Motor neuron (in vitro differentiated cells): ENCODE measurements around the gene MORN2. TPM values are rescaled to one million over a fixed set of nuclear protein-coding genes. Genes with fewer than 3 reads are reported as not detected.
A peak's percentile ranks its signal among the peaks of the same experiment; 100 is the strongest.
"Not testable (repeated sequence)": the region's sequence is repeated elsewhere in the genome, so short reads cannot be mapped to it uniquely, and the experiment has no call there.

Experiments used
- ATAC-seq, 8 experiments: fragments of 200-7000 bp; cut with Tn5 transposase; replicated peaks in 6 of 8; 2 replicates each; pipeline ENCODE4 v1.8.0; 2021; ENCODE audit warnings: mild to moderate bottlenecking in 8 of 8, moderate library complexity in 8 of 8
- H3K27ac ChIP-seq, 2 donors: fragments of 250-450 bp; sonication (Bioruptor Pico); 2 replicates each; pipeline ENCODE4 v1.9.0; 2021; ENCODE audit warnings: antibody characterized with exemption in 2 of 2, mild to moderate bottlenecking in 2 of 2, moderate library complexity in 1 of 2
- H3K4me1 ChIP-seq, 2 donors: fragments of 250-450 bp; sonication (Bioruptor Pico); replicated peaks in 1 of 2; 2 replicates each; pipeline ENCODE4 v1.6.1; 2021; ENCODE audit warnings: antibody characterized with exemption in 2 of 2, mild to moderate bottlenecking in 2 of 2, moderate library complexity in 1 of 2
- H3K4me3 ChIP-seq, 5 donors: fragments of 250-450 bp; sonication (Bioruptor Pico); 2 replicates each; pipeline ENCODE4 v1.9.0; 2021; ENCODE audit warnings: antibody characterized with exemption in 5 of 5, mild to moderate bottlenecking in 5 of 5, moderate library complexity in 4 of 5
- WGBS, 10 experiments: fragments of 450-650 bp; shearing (Covaris generic); methylation state at CpG; one replicate each; pipeline ENCODE4 v1.0.0; 2022; 5-methylcytosine and 5-hydroxymethylcytosine counted together
- in situ Hi-C, 9 experiments: fragments of 400-800 bp; cut with MboI; loops; one replicate each; pipeline ENCODE4 v1.15.0; 2021; ENCODE audit warnings: low sequenced_read_pairs in 9 of 9, low pct_unique_long_range_greater_than_20kb in 2 of 9; ENCODE audit not compliant: unreplicated experiment in 9 of 9
- total RNA-seq, 8 experiments: library from RNA; unstranded; fragments of 300-600 nt; gene quantifications; 2 replicates each; pipeline versions ENCODE4 v1.2.3 to v1.2.4, GENCODE V29; 2022

Gene MORN2
- 100 to 1,000 TPM in 1 of 8 experiments, 10 to 100 TPM in 7; 13.0 to 120 (median 33.8) TPM for total RNA-seq

DNA sequence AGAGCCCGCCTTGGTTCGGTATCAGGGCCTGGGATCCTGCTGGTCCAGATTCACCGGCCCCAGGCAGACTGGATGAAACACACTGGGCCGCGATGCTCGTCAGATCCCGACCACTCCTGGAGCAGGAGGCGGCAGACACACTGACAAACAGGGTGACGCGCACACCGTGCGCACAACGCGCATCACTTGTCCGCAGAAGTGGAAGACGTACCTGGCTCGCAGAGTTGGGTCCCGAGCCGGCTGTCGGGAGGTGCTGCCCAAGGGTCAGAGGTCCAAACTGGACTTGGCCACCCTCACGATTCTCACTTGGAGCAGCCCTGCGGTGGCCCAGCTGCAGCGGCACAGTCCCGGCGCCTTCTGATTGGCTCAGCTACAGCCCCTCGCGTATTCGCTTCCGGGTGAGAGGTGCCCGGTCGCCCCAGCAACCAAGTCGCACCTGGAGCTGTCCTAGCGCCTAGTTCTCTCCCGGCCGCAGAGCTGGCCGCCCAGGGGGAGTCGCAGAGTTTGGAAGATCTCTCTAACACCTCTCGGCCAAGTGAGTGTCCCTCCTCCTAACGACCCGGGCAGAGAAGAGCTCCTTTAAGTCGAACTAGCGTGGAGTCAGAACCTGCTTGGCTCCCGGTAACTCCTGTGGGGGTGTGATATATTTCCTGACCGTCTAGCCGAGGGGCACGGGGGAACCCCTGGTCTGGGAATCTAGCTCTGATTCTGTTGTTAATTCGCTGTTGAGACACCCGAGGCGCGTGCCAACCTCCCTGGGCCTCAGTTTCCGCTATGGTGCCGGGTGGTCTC, at the start of gene MORN2, which contains the start of gene DHX57:
TSS of gene MORN2 (plus strand) at position 401 of the 792 bp plus-strand sequence.
TSS of gene DHX57 (minus strand) at position 359 of the 792 bp plus-strand sequence. CDS start 7,529 bp downstream, outside the sequence.
- peak; percentile 96 to 100 (median 99) for ATAC-seq
- Histone ChIP-seq H3K27ac (peak within 1 kb of the TSS; percentile 38 to 61), H3K4me3 (peak within 1 kb of the TSS; percentile 62 to 97 (median 83)), H3K4me1 (peaks cover 5% of the 10 kb centered on the region in 2 donors)
- 0 to 3% (median 0%) methylated on average over 1 to 28 of the region's 52 CpGs; no CpG with 5 or more reads in 3 of the 10 experiments for WGBS, 10 experiments
- in situ Hi-C loops = no loop called here

DNA sequence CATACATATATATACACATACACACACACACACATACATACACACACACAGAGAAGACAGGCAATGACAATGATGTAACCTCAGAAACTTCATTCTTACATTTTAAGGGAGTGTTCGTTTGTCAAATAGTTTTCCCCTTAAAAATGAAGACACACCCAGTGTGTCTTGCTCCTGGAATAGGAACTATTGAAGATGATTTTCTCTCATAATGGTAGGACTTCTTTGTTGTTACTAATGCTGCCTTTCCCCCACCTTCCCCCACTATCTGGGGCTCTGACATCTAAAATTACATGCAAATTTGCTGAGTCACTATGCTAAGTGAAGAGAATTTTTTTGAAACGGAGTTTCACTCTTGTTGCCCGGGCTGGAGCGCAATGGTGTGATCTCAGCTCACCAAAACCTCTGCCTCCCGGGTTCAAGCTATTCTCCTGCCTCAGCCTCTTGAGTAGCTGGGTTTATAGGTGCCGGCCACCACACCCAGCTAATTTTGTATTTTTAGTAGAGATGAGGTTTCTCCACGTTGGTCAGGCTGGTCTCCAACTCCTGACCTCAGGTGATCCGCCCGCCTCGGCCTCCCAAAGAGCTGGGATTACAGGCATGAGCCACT, 48.1 kb upstream of the MORN2 start:
- peak overlapping the region; percentile 5 to 43 for H3K27ac ChIP-seq
- H3K4me1 ChIP-seq, H3K4me3 ChIP-seq: not testable (repeated sequence)
- in situ Hi-C loops = loop anchor here in 1 of 9 experiments (25.0 kb wide), 1 partner anchor 240 kb away; no protein-coding TSS in a partner anchor
- ATAC-seq = peak in 7 of 8 experiments; percentile 55 to 99 (median 67)
- 39 to 91% (median 66%) methylated on average over 3 to 8 of the region's 10 CpGs; no CpG with 5 or more reads in 4 of the 10 experiments for WGBS, 10 experiments

DNA sequence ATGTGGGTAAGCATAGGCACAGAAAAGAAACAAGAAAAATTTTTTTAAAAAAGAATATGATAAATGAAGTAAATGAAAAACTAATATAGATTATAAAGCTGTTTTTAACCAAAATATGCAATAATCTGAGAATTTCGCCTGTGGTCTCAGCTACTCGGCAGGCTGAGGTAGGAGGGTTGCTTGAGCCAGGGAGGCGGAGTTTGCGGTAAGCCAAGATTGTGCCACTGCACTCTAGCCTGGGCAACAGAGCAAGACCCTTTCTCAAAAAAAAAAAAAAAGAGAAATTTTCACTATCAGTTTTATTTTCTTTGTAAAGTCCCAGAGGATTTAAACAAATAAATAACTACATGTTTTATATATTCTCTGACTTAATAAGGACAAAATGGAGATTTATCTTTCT, 47.3 kb upstream of the MORN2 start:
- no peak overlapping the region for H3K27ac ChIP-seq
- in situ Hi-C loops = loop anchor here in 1 of 9 experiments (25.0 kb wide), 1 partner anchor 241 kb away; no protein-coding TSS in a partner anchor
- ATAC-seq = no peak
- H3K4me1 ChIP-seq = no peaks in the 10 kb centered on the region
- no peak overlapping the region for H3K4me3 ChIP-seq
- 67 to 100% (median 93%) methylated on average over 3 to 4 of the region's 4 CpGs; no CpG with 5 or more reads in 1 of the 10 experiments for WGBS, 10 experiments

DNA sequence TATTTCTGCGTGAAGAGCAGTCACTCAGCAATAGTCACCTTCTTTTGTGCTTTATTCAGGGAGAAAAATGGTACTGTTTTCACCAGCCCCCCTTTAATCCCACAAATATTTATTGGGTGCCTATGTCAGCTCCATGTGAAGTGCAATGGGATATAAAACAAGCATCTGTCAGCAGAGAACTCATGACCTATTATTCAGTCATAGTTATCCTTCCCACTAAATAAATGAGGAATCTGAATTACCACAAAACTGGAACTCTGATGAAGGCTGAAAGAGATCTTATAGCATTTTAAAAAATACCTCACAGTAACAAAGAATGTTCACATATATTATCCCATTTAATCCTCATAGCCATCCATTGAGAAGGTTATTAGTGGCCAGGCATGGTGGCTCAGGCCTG, 45.8 kb upstream of the MORN2 start:
- no peaks in the 10 kb centered on the region for H3K4me1 ChIP-seq
- H3K27ac ChIP-seq = no peak overlapping the region
- 88 to 100% (median 100%) methylated on average over 1 of the region's 1 CpG; no CpG with 5 or more reads in 1 of the 10 experiments for WGBS, 10 experiments
- in situ Hi-C loops = loop anchor here in 1 of 9 experiments (25.0 kb wide), 1 partner anchor 243 kb away; no protein-coding TSS in a partner anchor
- H3K4me3 ChIP-seq = no peak overlapping the region
- no peak for ATAC-seq

DNA sequence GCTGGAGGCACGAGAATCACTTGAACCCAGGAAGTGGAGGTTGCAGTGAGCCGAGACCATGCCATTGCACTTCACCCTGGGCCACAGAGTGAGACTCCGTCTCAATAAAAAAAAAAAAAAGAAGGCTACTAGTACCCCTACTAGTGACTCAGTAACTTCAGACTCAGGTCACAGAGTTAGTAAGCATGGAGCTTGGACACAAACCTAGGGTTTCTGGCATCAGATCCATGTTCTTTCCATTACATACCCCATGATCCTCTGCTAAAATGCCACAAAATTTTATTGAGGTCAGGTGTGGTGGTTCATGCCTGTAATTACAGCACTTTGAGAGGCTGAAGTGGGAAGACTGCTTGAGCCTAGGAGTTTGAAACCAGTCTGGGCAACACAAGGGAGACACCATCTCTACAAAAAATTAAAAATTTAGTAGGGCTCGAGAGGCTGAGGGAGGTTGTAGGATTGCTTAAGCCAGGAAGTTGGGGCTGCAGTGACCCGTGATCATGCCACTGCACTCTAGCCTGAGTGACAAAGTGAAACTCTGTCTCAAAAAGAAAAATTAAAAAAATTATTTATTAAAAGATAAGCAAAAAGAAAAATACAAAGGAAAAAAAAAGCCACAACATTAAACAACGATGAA, 45.1 kb upstream of the MORN2 start:
- ATAC-seq = no peak
- H3K4me3 ChIP-seq = no peak overlapping the region
- WGBS, 10 experiments = 66 to 100% (median 91%) methylated on average over 3 to 5 of the region's 6 CpGs
- in situ Hi-C loops = loop anchor here in 1 of 9 experiments (25.0 kb wide), 1 partner anchor 243 kb away; no protein-coding TSS in a partner anchor
- no peak overlapping the region for H3K27ac ChIP-seq
- H3K4me1 ChIP-seq = no peaks in the 10 kb centered on the region

DNA sequence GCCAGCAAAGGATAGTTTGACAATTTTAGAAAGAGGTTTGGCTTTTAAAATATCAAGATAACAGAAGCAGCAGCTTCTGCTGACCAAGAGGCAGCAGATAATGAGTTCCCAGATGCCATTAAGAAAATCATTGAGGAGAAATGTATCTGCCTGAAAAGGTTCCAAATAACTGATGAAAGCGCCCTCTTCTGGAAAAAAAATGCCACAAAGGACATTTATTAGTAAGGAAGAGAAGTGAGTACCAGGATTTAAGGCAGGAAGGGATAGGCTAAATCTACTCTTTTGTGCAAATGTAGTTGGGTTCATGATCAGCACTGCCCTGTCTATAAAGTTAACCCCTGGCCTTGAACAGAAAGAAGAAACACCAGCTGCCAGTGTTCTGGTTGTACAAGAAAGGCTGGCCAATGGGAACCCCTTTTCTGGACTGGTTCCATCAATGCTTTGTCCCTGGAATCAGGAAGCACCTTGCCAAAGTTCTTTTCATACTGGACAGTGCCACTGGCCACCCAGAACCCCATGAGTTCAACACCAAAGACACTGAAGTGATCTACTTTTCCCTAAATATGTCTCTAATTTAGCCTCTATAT, 40.7 kb upstream of the MORN2 start:
- in situ Hi-C loops = loop anchor here in 1 of 9 experiments (25.0 kb wide), 1 partner anchor 248 kb away; no protein-coding TSS in a partner anchor
- peak in 3 of 8 experiments; percentile 30 to 67 (median 36) for ATAC-seq
- no peak overlapping the region for H3K4me3 ChIP-seq
- no peaks in the 10 kb centered on the region for H3K4me1 ChIP-seq
- WGBS, 10 experiments = 0 to 60% (median 25%) methylated on average over 1 of the region's 1 CpG; no CpG with 5 or more reads in 2 of the 10 experiments
- H3K27ac ChIP-seq = no peak overlapping the region

DNA sequence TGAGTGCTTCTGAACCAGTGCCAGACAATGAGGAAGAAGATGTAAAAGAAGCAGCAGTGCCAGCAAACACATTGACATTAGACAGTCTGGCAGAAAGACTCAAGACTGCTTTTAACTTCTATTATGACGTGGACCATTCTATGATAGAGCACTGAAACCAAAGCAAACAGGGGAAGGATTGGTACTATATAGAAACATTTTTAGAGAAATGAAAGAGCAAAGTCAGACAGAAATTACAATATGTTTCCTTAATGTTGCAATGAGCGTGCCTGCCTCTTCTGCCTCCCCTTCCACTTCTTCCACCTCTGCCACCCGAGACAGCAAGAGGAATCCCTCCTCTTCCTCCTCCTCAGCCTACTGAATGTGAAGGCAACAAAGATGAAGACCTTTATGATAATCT, 39.8 kb upstream of the MORN2 start:
- no peak for ATAC-seq
- Histone ChIP-seq H3K27ac (no peak overlapping the region), H3K4me3 (no peak overlapping the region), H3K4me1 (no peaks in the 10 kb centered on the region)
- WGBS, 10 experiments = 82 to 100% (median 100%) methylated on average over 1 to 3 of the region's 3 CpGs; no CpG with 5 or more reads in 2 of the 10 experiments
- in situ Hi-C loops = loop anchor here in 1 of 9 experiments (25.0 kb wide), 1 partner anchor 249 kb away; no protein-coding TSS in a partner anchor

DNA sequence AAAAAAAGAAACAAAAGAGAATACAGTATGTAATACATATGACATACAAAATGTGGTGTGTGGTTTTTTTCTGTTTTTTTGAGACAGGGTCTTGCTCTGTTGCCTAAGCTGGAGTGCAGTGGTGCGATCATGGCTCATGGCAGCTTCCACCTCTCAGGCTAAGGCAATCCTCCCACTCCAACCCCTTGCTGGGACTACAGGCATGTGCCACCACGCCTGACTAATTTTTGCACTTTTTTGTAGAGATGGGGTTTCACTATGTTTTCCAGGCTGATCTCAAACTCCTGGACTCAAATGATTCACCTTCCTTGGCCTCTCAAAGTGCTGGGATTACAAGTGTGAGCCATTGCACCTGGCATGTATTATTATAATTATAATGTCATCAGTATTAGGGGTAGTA, 39.0 kb upstream of the MORN2 start:
- Histone ChIP-seq H3K4me3 (no peak overlapping the region), H3K27ac (no peak overlapping the region), H3K4me1 (no peaks in the 10 kb centered on the region)
- 80 to 100% (median 80%) methylated on average over 1 to 2 of the region's 2 CpGs; no CpG with 5 or more reads in 7 of the 10 experiments for WGBS, 10 experiments
- ATAC-seq = no peak
- in situ Hi-C loops = loop anchor here in 1 of 9 experiments (25.0 kb wide), 1 partner anchor 249 kb away; no protein-coding TSS in a partner anchor

DNA sequence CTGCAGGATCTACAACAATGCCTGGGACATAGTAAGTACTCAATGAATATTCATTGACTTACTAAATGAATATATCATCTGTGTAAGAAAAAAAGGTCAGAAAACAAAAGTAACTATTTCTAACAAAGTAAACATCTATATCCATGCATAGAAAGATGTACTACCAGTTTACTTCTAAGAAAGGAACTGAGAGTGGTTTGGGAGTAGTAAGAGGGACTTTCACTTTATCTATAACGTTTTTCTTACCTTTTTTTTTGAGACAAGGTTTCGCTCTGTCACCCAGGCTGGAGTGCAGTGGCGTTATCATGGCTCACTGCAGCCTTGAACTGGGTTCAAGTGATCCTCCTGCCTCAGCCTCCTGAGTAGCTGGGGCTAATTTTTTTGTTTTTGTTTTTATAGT, 25.7 kb upstream of the MORN2 start:
- 91 to 100% (median 98%) methylated on average over 1 to 3 of the region's 3 CpGs; no CpG with 5 or more reads in 2 of the 10 experiments for WGBS, 10 experiments
- Histone ChIP-seq H3K4me3 (no peak overlapping the region), H3K4me1 (no peaks in the 10 kb centered on the region), H3K27ac (no peak overlapping the region)
- in situ Hi-C loops = no loop called here
- no peak for ATAC-seq

DNA sequence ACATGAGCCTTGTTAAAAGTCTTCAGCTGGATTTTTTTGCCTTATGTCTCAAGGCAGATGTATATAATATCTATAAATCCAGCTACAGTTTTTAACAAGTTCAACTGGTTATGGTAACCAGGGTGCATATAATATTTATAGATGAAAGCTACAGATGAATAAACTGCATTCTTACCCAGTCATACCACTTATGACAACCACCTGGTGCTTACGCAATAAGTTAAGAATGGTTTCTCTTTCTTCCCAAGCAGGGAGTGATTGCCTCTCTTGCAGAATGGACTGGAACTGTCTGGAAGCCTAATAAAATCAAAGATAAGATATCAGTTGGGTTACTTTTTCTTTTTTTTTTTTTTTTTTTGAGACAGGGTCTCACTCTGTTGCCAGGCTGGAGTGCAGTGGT, 19.6 kb upstream of the MORN2 start:
- Histone ChIP-seq H3K27ac (no peak overlapping the region), H3K4me1 (no peaks in the 10 kb centered on the region), H3K4me3 (no peak overlapping the region)
- ATAC-seq = peak in 2 of 8 experiments; percentile 39 to 61
- in situ Hi-C loops = no loop called here
- WGBS, 10 experiments = 100% methylated on average over 1 of the region's 1 CpG; no CpG with 5 or more reads in 9 of the 10 experiments

DNA sequence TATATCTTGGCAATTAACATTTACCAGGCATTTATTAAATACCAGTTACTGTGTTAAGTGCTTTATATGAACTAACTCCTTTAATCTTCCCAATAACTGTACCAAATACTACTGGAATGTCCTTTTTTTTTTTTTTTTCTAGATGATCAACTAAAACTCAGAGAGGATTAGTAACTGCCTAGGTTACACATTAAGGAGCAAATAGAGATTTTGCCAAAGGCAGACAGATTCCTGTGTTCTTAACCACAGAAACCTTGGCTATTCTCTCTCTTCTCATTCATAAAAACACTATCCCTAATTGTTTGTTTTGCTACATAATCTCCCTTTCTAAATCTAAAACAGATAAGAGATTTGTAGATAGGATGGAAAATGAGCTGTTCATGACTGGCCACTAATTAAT, 13.3 kb upstream of the MORN2 start:
- in situ Hi-C loops = no loop called here
- no peak for ATAC-seq

DNA sequence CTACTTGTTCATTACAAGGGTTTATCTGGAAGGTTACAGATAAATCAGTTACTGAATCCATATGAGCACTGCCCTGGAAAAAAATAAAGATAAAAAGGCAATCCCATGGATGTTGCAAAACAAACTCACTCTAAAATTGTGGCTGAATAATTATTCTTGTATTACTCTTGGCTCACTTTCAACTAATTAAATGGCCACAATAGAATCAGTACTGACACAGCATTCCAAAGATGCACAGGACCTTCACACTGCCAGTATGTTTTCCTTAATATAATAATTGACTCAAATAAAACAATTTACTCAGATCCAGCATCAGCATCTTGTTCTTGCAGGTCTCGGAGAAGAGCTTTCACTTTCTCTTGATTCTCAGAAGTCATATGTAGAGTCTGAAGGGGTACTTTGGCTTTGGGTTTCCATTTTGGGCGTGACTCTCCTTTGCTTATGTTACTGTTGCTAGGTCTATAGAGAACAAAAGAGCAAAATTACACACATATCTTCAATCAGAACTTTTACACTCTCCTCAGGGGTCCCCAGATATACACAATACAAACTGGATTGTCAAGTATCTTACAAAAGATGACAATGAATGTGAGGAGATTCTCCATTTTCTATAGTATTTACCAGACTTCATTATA, 12.6 kb upstream of the MORN2 start:
- H3K4me3 ChIP-seq = no peak overlapping the region
- ATAC-seq = peak in 1 of 8 experiments; percentile 42
- H3K4me1 ChIP-seq = no peaks in the 10 kb centered on the region
- in situ Hi-C loops = no loop called here
- no peak overlapping the region for H3K27ac ChIP-seq
- WGBS, 10 experiments = 60 to 100% (median 91%) methylated on average over 1 to 2 of the region's 2 CpGs

More for the DNA sequence above, 13.3 kb upstream of the MORN2 start:
- Histone ChIP-seq H3K4me1 (no peaks in the 10 kb centered on the region), H3K4me3 (no peak overlapping the region), H3K27ac (no peak overlapping the region)
